Fibroblast of mammary gland (primary cell): ENCODE data around the gene DMAP1.

ENCODE experiments used
- DNase-seq: peaks from one replicate; pipeline ENCODE4 v3.0.0-alpha.2; 2010; ENCODE audit warnings: low read depth
- H3K4me3 ChIP-seq: 2 replicates; pipeline ENCODE4 v1.5.1; 2011; ENCODE audit warnings: low read depth, mild to moderate bottlenecking, low read length, moderate library complexity; ENCODE audit not compliant: control insufficient read depth
- TF ChIP-seq, protein P1 (sequence below): conservative IDR thresholded peaks from 2 replicates; pipeline ENCODE4 v1.5.1; 2011; ENCODE audit warnings: low read depth, low read length, inconsistent platforms; ENCODE audit not compliant: control insufficient read depth, insufficient read depth

DMAP1 gene

DNA sequence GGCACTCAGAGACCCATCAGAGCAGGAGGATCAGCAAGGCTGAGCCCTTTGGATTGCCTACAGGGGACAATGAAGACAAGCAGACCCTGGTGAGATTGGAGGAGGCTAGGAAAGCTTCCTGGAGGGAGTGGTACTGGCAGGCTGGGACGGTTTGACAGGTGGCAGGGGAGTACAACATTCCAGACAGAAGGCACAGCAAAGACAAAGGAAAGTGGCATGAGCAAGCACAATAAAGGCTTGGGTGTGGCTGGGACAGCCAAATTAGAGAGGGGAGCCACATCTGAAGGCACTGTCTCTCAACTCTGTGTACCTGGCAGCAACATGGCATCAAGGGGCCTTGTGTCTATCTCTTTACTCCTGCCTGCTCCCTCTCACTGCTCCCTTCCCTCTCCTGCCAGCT lies 38.2 kb downstream of the DMAP1 start:
- no peak overlapping the region for H3K4me3 ChIP-seq
- DNase-seq, result no peak
- TF ChIP-seq, protein P1, sequence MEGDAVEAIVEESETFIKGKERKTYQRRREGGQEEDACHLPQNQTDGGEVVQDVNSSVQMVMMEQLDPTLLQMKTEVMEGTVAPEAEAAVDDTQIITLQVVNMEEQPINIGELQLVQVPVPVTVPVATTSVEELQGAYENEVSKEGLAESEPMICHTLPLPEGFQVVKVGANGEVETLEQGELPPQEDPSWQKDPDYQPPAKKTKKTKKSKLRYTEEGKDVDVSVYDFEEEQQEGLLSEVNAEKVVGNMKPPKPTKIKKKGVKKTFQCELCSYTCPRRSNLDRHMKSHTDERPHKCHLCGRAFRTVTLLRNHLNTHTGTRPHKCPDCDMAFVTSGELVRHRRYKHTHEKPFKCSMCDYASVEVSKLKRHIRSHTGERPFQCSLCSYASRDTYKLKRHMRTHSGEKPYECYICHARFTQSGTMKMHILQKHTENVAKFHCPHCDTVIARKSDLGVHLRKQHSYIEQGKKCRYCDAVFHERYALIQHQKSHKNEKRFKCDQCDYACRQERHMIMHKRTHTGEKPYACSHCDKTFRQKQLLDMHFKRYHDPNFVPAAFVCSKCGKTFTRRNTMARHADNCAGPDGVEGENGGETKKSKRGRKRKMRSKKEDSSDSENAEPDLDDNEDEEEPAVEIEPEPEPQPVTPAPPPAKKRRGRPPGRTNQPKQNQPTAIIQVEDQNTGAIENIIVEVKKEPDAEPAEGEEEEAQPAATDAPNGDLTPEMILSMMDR, result no peak

DNA sequence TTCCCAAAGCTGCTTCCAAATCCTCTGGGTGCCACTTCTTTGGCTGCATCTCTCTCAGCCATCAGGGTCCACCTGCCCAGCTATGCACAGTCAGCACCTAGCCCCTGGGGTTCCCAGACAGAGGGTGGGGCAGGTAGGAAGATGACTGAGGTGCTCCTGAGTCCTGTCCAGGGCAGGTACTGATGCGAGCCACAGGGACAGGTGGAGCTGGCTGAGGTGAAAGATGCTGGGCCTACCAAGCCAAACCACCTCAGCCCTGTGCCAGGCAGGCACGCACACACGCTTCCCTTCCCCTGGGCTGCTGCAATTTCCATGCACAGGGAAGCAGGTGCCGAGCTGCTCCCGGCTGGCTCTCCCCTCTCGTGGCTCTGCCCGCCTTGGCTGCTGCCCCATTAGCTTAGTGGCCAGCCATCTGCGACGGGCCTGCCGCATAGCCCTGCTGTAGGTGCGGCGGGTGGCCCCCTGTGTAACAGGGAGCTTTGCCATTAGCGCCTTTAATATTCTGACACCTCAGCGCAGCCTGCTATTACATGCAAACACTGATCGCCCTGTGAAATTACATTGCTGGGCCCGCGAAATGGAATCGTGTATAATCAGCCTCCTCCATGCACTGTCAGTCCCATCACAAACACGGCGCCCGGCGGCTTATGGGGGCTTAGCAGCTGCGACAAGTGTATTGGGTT lies 38.9 kb downstream of the DMAP1 start:
- no peak for DNase-seq
- TF ChIP-seq, protein P1, result no peak
- H3K4me3 ChIP-seq, result no peak overlapping the region

DNA sequence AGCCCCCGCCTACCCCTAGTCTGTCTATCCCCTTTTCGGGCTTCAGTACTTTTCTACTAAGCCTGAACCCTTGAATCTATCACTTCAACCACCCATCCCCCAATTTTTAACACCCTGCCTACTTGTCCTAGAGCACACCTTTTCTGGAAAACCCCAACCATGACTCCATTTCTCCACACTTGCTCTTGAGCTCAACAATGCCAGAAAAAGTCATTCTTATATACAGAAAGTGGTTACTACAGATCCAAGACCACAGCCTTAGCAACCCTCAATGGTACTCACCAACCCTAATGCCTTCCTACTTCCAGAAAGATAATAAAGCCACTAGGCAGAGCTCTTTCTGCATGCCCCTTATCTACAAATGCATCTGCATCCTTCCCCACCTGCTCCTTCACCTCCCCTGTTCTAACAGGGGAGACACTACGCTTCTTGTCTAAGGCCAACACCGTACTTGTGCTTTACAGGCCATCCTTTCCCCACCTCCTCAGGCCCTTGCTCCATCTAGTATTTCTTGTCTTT lies 41.2 kb downstream of the DMAP1 start:
- H3K4me3 ChIP-seq, result no peak overlapping the region
- TF ChIP-seq, protein P1, result no peak
- DNase-seq, result no peak

DNA sequence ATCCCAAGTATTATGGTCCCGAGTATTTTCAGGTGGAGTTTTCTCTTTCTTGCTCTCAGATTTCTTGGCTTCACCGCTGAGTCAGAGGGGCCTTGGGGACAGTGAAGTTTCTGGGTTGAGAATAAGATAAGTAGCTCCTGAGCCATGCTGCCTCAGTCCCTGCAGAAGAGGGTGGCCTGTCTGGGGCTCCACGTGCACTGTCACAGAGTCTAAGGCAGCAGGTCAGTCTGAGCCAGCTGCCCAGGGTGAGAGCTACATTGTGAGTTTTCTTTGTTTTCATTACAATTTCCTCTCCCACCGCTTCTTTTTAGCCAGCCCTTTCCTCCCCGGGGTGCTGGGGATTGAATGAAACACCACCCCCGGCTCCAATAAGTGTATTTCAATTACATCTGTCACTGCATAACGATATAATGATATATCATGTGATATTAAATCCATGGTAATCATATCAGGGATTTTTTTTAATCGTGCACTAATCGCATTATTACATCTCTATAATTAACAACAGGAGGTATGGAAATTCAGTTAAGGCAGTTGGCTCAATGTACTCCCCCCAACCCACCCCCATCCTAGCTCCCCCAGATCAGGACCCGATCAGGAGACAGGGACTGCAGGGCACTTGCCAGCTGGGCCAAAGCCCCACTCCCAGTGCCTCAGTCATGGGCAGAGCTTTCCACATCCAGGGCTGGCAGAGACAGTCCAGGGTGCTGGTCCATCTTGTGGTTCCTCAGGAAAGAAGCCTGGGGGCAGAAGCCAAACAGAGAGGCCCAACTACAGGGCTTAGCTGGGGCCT lies 43.7 kb downstream of the DMAP1 start:
- TF ChIP-seq, protein P1, result no peak
- no peak overlapping the region for H3K4me3 ChIP-seq
- no peak for DNase-seq

DNA sequence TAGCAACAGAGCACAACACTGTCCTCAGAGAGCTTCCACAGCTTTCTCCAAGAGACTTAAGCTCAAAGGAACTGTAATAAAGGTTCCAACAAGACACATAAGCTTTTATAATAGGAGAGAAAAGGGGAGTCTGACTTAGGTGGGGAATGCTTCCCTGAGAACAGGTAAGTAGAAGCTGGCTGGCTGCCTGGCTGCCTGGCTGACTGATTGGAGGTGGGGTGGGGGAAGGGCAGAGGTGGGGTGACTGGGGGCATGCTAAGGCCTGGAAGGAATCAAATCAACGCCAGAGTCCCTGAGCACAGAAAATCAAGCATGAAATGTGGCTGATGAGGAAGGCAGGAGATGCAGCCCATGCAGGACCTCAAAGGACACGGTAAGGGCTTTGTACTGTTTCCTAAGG lies 45.8 kb downstream of the DMAP1 start:
- DNase-seq, result no peak
- TF ChIP-seq, protein P1, result no peak
- H3K4me3 ChIP-seq, result no peak overlapping the region

DNA sequence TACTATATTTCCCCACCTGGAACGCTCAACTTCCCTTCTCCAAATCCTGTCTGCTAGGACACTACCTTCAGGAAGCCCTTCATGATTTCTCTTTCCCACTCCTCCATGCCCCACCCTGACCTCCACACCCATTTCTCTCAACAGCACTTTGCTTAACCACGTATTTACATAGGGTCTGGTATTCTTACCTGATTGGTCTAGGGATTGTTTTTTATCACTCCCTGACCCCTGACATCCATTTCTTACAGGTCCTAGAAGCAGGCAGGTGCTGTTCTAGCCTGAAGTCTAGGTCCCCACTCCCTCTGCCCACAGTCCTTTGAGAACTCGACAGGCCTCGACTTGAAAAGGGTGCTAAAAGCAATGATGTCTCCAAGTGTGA lies 47.5 kb downstream of the DMAP1 start:
- DNase-seq, result no peak
- TF ChIP-seq, protein P1, result no peak
- H3K4me3 ChIP-seq, result no peak overlapping the region
